Mucosa of stomach (tissue), 1 donor: ENCODE results near the gene GLB1L3.
"Not testable (repeated sequence)": the region's sequence is repeated elsewhere in the genome, so short reads cannot be mapped to it uniquely, and the experiment has no call there.

ENCODE experiments used
- H3K27me3 ChIP-seq: one replicate; pipeline ENCODE4 v1.7.0; 2013; ENCODE audit warnings: mild to moderate bottlenecking, low read length; ENCODE audit not compliant: control insufficient read depth, insufficient read depth
- H3K36me3 ChIP-seq: one replicate; pipeline ENCODE4 v1.7.0; 2013; ENCODE audit warnings: low read length; ENCODE audit not compliant: control insufficient read depth, insufficient read depth
- H3K4me1 ChIP-seq: one replicate; pipeline ENCODE4 v1.7.0; 2013; ENCODE audit warnings: mild to moderate bottlenecking, low read length; ENCODE audit not compliant: control insufficient read depth, insufficient read depth
- H3K4me3 ChIP-seq: one replicate; pipeline ENCODE4 v1.7.0; 2013; ENCODE audit warnings: low read length
- H3K9ac ChIP-seq: one replicate; pipeline ENCODE4 v1.7.0; 2013; ENCODE audit warnings: mild to moderate bottlenecking, low read length, moderate library complexity
- H3K9me3 ChIP-seq: one replicate; pipeline ENCODE4 v1.7.0; 2013; ENCODE audit warnings: mild to moderate bottlenecking, low read length, moderate library complexity; ENCODE audit not compliant: control insufficient read depth
- donor health status: Pancreatic carcinoma.

GLB1L3 gene

GRCh38 chr11:134312807-134313206, 36.6 kb downstream of the GLB1L3 start:
- Histone ChIP-seq H3K36me3 (no peaks in the 10 kb centered on the region), H3K4me3 (no peak overlapping the region), H3K9me3 (no peaks in the 10 kb centered on the region), H3K9ac (no peak overlapping the region), H3K27me3 (no peaks in the 10 kb centered on the region), H3K4me1 (no peaks in the 10 kb centered on the region)

GRCh38 chr11:134313379-134313778, 37.2 kb downstream of the GLB1L3 start:
- Histone ChIP-seq H3K36me3 (no peaks in the 10 kb centered on the region), H3K4me3 (no peak overlapping the region), H3K9ac (no peak overlapping the region), H3K9me3 (no peaks in the 10 kb centered on the region), H3K27me3 (no peaks in the 10 kb centered on the region), H3K4me1 (no peaks in the 10 kb centered on the region)

DNA sequence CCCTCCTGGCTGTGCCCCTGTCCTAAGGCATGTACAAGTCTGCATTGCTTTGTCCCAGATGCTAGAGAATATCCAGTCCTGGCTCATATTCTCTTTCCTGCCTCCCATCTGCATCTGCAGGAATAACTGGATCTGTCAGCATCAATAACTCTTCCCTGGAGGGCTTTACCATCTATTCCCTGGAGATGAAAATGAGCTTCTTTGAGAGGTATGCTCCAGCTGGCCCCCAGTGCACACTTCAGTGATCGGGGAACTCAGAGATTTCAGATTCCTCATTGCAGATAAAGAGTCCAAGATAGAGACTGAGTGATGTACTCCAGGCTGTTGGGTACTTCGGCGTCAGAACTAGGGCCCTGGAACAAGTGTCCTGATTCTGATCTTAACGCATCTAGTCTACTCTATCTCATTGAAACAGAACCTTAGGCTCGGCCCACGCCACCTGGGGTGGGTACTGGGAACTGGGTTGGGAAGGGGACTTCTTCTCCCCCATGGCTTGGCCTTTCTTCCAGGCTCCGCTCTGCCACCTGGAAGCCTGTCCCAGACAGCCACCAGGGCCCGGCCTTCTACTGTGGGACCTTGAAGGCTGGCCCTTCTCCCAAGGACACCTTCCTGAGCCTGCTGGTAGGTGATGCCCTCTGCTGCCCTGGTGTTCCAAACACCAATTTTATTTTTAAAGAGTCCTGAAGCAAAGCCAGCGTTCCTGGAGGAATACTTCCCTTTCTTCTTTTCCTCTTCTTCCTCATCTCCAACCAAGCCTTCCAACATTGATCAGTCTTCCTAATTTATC, 37.8 kb downstream of the GLB1L3 start:
- no peaks in the 10 kb centered on the region for H3K36me3 ChIP-seq
- no peak overlapping the region for H3K4me3 ChIP-seq
- H3K4me1 ChIP-seq = no peaks in the 10 kb centered on the region
- H3K9ac ChIP-seq = no peak overlapping the region
- H3K27me3 ChIP-seq = no peaks in the 10 kb centered on the region
- no peaks in the 10 kb centered on the region for H3K9me3 ChIP-seq

GRCh38 chr11:134317103-134317502, 40.9 kb downstream of the GLB1L3 start:
- no peaks in the 10 kb centered on the region for H3K27me3 ChIP-seq
- no peaks in the 10 kb centered on the region for H3K9me3 ChIP-seq
- H3K4me1 ChIP-seq = no peaks in the 10 kb centered on the region
- H3K4me3 ChIP-seq = no peak overlapping the region
- no peaks in the 10 kb centered on the region for H3K36me3 ChIP-seq
- H3K9ac ChIP-seq = no peak overlapping the region

DNA sequence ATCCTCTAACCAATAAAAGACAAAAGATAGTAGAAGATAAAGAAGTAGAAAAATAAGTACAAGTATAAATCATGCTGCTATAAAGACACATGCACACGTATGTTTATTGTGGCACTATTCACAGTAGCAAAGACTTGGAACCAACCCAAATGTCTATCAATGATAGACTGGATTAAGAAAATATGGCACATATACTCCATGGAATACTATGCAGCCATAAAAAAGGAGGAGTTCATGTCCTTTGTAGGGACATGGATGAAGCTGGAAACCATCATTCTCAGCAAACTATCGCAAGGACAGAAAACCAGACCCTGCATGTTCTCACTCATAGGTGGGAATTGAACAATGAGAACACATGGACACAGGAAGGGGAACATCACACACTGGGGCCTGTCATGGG, 45.2 kb downstream of the GLB1L3 start:
- not testable (repeated sequence) for H3K27me3 ChIP-seq, H3K9ac ChIP-seq, H3K4me3 ChIP-seq, H3K9me3 ChIP-seq, H3K4me1 ChIP-seq, H3K36me3 ChIP-seq

DNA sequence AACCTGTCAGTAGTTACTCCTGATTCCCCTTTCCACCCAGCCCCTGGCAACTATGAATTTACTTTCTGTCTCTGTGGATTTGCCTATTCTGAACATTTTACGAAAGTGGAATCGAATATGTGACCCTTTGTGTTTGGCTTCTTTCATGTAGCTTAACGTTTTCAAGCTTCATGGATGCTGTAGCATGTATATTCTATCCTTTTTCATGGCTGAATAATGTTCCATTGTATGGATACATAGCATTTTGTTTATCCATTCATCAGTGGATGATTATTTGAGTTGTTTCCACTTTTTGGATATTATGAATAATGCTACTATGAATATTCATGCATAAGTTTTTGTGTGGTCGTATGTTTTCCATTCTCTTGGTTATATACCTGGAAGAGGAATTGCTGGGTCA, 46.4 kb downstream of the GLB1L3 start:
- Histone ChIP-seq H3K36me3 (no peaks in the 10 kb centered on the region), H3K9me3 (no peaks in the 10 kb centered on the region), H3K27me3 (no peaks in the 10 kb centered on the region), H3K4me1 (no peaks in the 10 kb centered on the region), H3K4me3 (no peak overlapping the region), H3K9ac (no peak overlapping the region)

DNA sequence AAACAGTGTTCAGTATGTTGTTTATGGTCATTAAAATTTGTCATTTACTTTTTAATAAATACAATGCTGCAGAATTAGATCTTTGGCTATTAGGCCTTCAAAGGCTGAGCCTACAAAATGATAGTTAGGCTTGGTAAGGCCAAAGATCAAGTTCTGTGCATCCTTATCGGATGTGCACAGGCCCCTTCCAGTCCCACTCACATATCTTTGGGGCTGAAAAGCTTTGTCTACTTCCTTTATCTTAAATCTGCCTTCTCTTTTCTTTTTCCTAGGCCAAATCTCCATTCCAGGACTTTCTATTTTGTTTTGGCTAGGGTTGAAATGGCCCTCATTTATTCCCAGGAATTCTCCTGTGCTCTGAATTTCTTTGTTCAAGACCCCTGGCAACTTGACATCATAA, 52.3 kb downstream of the GLB1L3 start:
- no peaks in the 10 kb centered on the region for H3K9me3 ChIP-seq
- H3K9ac ChIP-seq = no peak overlapping the region
- no peak overlapping the region for H3K4me3 ChIP-seq

DNA sequence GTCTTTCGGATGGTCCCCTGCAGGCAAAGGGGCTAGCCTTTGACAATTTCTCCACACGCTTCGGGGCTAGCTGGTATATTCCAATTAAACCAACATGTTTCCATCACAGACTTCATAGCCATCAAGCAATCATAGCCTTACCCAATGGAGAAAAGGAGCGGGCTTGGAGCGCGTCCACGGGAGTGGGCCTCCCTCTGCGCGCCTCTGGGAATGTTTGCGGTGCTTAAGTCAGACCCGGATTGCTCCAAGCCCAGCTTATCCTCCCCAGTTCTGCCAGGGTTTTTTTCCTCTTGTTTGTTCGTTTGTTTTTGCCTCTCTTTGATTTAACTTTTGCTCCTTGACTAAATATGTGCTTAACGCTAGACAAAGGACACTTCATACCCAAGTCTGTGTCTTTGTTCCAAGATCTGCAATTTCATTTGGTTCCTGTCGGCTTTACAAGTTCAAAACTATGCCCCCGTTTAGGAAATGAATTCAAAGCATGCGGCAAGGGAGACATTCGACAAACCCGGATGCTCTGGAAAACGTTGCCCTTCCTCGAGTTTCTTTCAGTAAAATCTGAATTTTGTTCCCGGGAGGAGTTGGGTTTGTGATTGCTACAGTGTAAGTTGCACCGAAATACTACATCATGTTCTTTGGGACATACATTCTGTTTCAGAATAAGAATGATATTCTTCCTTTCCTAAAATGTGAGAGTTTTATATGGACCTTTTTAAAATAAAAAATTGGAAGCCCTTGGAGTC, 54.6 kb downstream of the GLB1L3 start:
- H3K4me1 ChIP-seq = peaks cover 6% of the 10 kb centered on the region
- no peaks in the 10 kb centered on the region for H3K9me3 ChIP-seq
- H3K36me3 ChIP-seq = no peaks in the 10 kb centered on the region
- H3K9ac ChIP-seq = no peak overlapping the region
- H3K4me3 ChIP-seq = no peak overlapping the region
- H3K27me3 ChIP-seq = no peaks in the 10 kb centered on the region

More for the DNA sequence above, 52.3 kb downstream of the GLB1L3 start:
- peaks cover 6% of the 10 kb centered on the region for H3K4me1 ChIP-seq
- H3K36me3 ChIP-seq = no peaks in the 10 kb centered on the region
- no peaks in the 10 kb centered on the region for H3K27me3 ChIP-seq

- peak within 1 kb of the TSS; percentile 9 for H3K4me3 ChIP-seq
- H3K27me3 ChIP-seq = no peaks in the 10 kb centered on the region
- H3K9me3 ChIP-seq = no peaks in the 10 kb centered on the region
- no peaks in the 10 kb centered on the region for H3K36me3 ChIP-seq
- H3K4me1 ChIP-seq = peaks cover 6% of the 10 kb centered on the region
- peak within 1 kb of the TSS; percentile 46 for H3K9ac ChIP-seq
These were observed 55.4 kb downstream of the GLB1L3 start, which contains the start of gene GLB1L2 for GRCh38 chr11:134331354-134332188. TSS of gene GLB1L2 (plus strand) at chr11:134331988. CDS start at chr11:134332062, 74 bp downstream.

GRCh38 chr11:134332189-134332631, 56.0 kb downstream of the GLB1L3 start:
- H3K9me3 ChIP-seq = no peaks in the 10 kb centered on the region
- H3K4me3 ChIP-seq = peak overlapping the region; percentile 9
- H3K27me3 ChIP-seq = no peaks in the 10 kb centered on the region
- no peaks in the 10 kb centered on the region for H3K36me3 ChIP-seq
- H3K9ac ChIP-seq = peak overlapping the region; percentile 46
- H3K4me1 ChIP-seq = peaks cover 6% of the 10 kb centered on the region

- Histone ChIP-seq H3K9ac (peak overlapping the region; percentile 46), H3K36me3 (no peaks in the 10 kb centered on the region), H3K4me3 (no peak overlapping the region), H3K4me1 (peaks cover 6% of the 10 kb centered on the region), H3K27me3 (no peaks in the 10 kb centered on the region), H3K9me3 (no peaks in the 10 kb centered on the region)
These were observed 56.6 kb downstream of the GLB1L3 start for GRCh38 chr11:134332782-134333181.

- Histone ChIP-seq H3K4me3 (no peak overlapping the region), H3K9ac (no peak overlapping the region), H3K4me1 (peaks cover 6% of the 10 kb centered on the region), H3K36me3 (no peaks in the 10 kb centered on the region), H3K9me3 (no peaks in the 10 kb centered on the region), H3K27me3 (no peaks in the 10 kb centered on the region)
These were observed 57.1 kb downstream of the GLB1L3 start for GRCh38 chr11:134333312-134333711.
